ENCODE measurements around the gene MRGPRD. TPM values are rescaled to one million over a fixed set of nuclear protein-coding genes. Genes with fewer than 3 reads are reported as not detected.

Gene MRGPRD
- total and polyA plus RNA-seq, 2 of the 8 experiments (the other 6 are each of a cell fraction or from before 2014, with no cell fraction given) = not detected

DNA sequence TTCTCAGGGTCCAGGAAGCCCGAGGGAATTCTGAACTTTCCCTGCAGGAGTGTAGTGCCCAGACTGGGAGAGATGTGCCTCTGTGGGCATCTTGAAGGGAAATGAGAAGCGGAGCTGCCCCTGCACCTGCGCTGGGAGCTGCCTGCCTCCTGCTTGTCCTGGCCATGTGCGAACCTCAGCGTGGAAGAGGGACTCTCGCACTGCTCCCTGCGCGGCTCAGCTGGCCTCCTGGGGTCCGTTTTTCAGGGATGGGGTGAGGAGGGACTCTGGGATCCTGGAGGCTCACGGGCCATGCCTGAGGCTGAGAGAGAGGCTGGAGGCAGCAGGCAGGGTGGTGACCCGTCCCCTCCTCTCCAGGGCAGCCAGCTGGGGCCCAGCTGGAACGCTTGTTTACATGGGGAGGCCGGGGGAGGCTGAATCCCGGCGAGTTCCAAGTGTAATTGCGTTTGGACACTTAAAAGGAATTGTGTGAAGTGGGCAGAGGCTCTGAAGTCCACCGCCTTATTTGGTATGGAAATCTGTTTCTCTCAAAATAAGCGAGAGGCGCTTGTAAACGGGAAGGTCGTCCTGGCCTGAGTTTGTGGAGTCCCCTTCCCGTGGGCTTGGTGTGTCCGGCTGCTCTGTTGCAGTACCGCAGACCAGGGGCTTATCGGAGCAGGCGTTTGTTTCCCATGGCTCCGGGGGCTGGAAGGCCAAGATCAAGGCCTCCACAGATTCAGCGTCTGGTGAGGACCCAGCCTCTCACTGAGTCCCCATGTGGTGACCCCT lies 33.5 kb upstream of the MRGPRD start:
- peak overlapping the region; percentile 42 for H4K5ac ChIP-seq (ENCODE audit: insufficient read length, low read depth, low read length)
- WGBS, 2 experiments (ENCODE audit: extremely low coverage in 1 of 2, insufficient coverage in 1 of 2, insufficient read length in 1 of 2, insufficient replicate concordance in 2 of 2, low coverage in 1 of 2, low lambda C conversion rate in 2 of 2, missing lambda C conversion rate in 1 of 2) = 54% methylated on average over 26 of the region's 28 CpGs; no CpG with 5 or more reads in 1 of the 2 experiments
- peak overlapping the region; percentile 69 for H2BK120ac ChIP-seq (replicated peaks; ENCODE audit: low read depth, low read length)
- POLR2A ChIA-PET (ENCODE audit: partially characterized antibody) = interaction anchor here (0.6 to 1.1 kb wide), 2 partner anchors 14 to 30 kb away, joined by 3 read pairs; no protein-coding TSS in a partner anchor
- peak overlapping the region; percentile 93 for H3K18ac ChIP-seq (ENCODE audit: extremely low read depth, low read length)
- H2BK12ac ChIP-seq (ENCODE audit: low read depth, low read length) = peak overlapping the region; percentile 95; the same call in 1 of the 2 replicates
- H3K14ac ChIP-seq (ENCODE audit: insufficient read length) = no peak overlapping the region
- no peaks in the 10 kb centered on the region for H3K9me3 ChIP-seq (ENCODE audit: insufficient read depth in 2 of 2, low read depth in 1 of 2, low read length in 1 of 2)
- H3K4me1 ChIP-seq (replicated peaks in 1 of 4; ENCODE audit: control insufficient read depth in 3 of 4, insufficient read depth in 4 of 4, low read length in 3 of 4) = peaks cover 9 to 42% (median 32%) of the 10 kb centered on the region in 4 experiments
- no peaks in the 10 kb centered on the region for H4K20me1 ChIP-seq (replicated peaks in 1 of 2; ENCODE audit: control insufficient read depth in 1 of 2, insufficient read depth in 2 of 2, low read length in 2 of 2)
- H2AK5ac ChIP-seq (ENCODE audit: low read depth, low read length) = no peak overlapping the region
- no peak overlapping the region for H3K23ac ChIP-seq (ENCODE audit: insufficient read length)
- peak overlapping the region; percentile 63; the same call in 1 of the 2 replicates for H2AFZ ChIP-seq (ENCODE audit: low read length)
- peak overlapping the region; percentile 98; the same call in 1 of the 2 replicates for H2BK20ac ChIP-seq (ENCODE audit: low read length)
- peak overlapping the region in 3 of 4 experiments; percentile 25 to 68 (median 42); a peak in 4 of 8 replicates for H3K4me3 ChIP-seq (ENCODE audit: extremely low read depth in 1 of 4, insufficient read depth in 2 of 4, low read depth in 3 of 4, low read length in 4 of 4)
- H3K56ac ChIP-seq (replicated peaks; ENCODE audit: insufficient read length, low read depth, low read length) = peak overlapping the region; percentile 19
- H2BK5ac ChIP-seq (ENCODE audit: low read depth, low read length) = peak overlapping the region; percentile 83; the same call in 1 of the 2 replicates
- H3K27me3 ChIP-seq (replicated peaks in 1 of 4; ENCODE audit: control insufficient read depth in 3 of 4, extremely low read depth in 1 of 4, insufficient read depth in 3 of 4, low read length in 3 of 4) = peaks cover 0 to 4% (median 0%) of the 10 kb centered on the region in 4 experiments; a peak in 4 of 7 replicates
- H4K91ac ChIP-seq (replicated peaks; ENCODE audit: insufficient read length, low read length) = peak overlapping the region; percentile 96
- peak overlapping the region; percentile 85 to 89 for H3K4me2 ChIP-seq (ENCODE audit: insufficient read depth in 1 of 2, low read depth in 2 of 2, low read length in 2 of 2)
- peak overlapping the region; percentile 53 for H3K4ac ChIP-seq (replicated peaks; ENCODE audit: insufficient read length, low read depth, low read length)
- CTCF ChIA-PET (ENCODE audit: partially characterized antibody) = interaction anchor here (0.9 to 3.9 kb wide), 3 partner anchors 13 to 670 kb away, joined by 3 to 11 read pairs (median 4); no protein-coding TSS in a partner anchor
- no peaks in the 10 kb centered on the region for H3K36me3 ChIP-seq (ENCODE audit: control insufficient read depth in 2 of 4, insufficient read depth in 4 of 4, low read length in 3 of 4)
- FAIRE-seq = no peak
- peak in 1 of 2 experiments; percentile 61 for DNase-seq (ENCODE audit: low read depth in 1 of 2, low spot score in 2 of 2)
- H3K23me2 ChIP-seq (ENCODE audit: low read depth, low read length) = peaks cover 24% of the 10 kb centered on the region; the same call in 1 of the 2 replicates
- TF ChIP-seq KDM1A (IDR thresholded peaks at IDR 0.05; ENCODE audit: borderline replicate concordance, low read length) = no peak
- TF ChIP-seq, protein P1, sequence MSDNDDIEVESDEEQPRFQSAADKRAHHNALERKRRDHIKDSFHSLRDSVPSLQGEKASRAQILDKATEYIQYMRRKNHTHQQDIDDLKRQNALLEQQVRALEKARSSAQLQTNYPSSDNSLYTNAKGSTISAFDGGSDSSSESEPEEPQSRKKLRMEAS (IDR thresholded peaks at IDR 0.05) = peak; percentile 50
- no peaks in the 10 kb centered on the region for H3K79me2 ChIP-seq (ENCODE audit: control insufficient read depth in 1 of 2, insufficient read depth in 2 of 2, low read length in 2 of 2)
- peak overlapping the region; percentile 99; the same call in 1 of the 2 replicates for H2BK15ac ChIP-seq (ENCODE audit: low read length)
- H3K27ac ChIP-seq (ENCODE audit: low read depth, low read length) = no peak overlapping the region
- H3K9ac ChIP-seq (replicated peaks in 1 of 4; ENCODE audit: extremely low read depth in 1 of 4, low read depth in 3 of 4, low read length in 3 of 4) = no peak overlapping the region
- peak overlapping the region; percentile 45; the same call in 1 of the 2 replicates for H4K8ac ChIP-seq (ENCODE audit: extremely low read depth, insufficient read depth, low read length)
- no peaks in the 10 kb centered on the region for H3K79me1 ChIP-seq (ENCODE audit: low read depth, low read length)

Measured in H1 (cell line).